Caco-2 (cell line): ENCODE results near the gene MACC1. TPM values are rescaled to one million over a fixed set of nuclear protein-coding genes. Genes with fewer than 3 reads are reported as not detected.

Source experiments
- BruUV-seq: library from RNA; stranded (reverse); fragments of 400-500 nt; replicated peaks from 2 replicates; lab custom pipeline; 2021; lab: Mats Ljungman, UMichigan
- CTCF ChIA-PET: fragments of 300-600 bp; sonication (Branson Sonifier 250); formaldehyde crosslinking; loops from one replicate; lab custom pipeline; 2022; ENCODE audit warnings: antibody characterized with exemption; lab: Charles Lee
- POLR2A ChIA-PET: fragments of 300-600 bp; sonication (Branson Sonifier 250); formaldehyde crosslinking; loops from one replicate; lab custom pipeline; 2022; ENCODE audit warnings: antibody characterized with exemption; lab: Charles Lee
- DNase-seq, 2 experiments: peaks; one replicate each; pipeline versions ENCODE4 v3.0.0 to v3.0.0-alpha.2; 2020 to 2022
- H3K27me3 ChIP-seq: replicated peaks from 2 replicates; pipeline ENCODE4 v1.6.0; 2011; ENCODE audit warnings: low read length; ENCODE audit not compliant: control insufficient read depth, insufficient read depth
- H3K36me3 ChIP-seq: 2 replicates; pipeline ENCODE4 v1.5.1; 2011; ENCODE audit warnings: low read length; ENCODE audit not compliant: control insufficient read depth, insufficient read depth
- H3K4me1 ChIP-seq: fragments of 250-450 bp; sonication (Bioruptor Pico); 2 replicates; pipeline ENCODE4 v1.5.1; 2020; ENCODE audit warnings: mild to moderate bottlenecking
- H3K4me3 ChIP-seq: 2 replicates; pipeline ENCODE4 v1.5.1; 2011; ENCODE audit warnings: low read depth, mild to moderate bottlenecking, control low read depth, low read length
- H3K9me3 ChIP-seq: fragments of 250-450 bp; sonication (Bioruptor Pico); 2 replicates; pipeline ENCODE4 v1.5.1; 2020; ENCODE audit warnings: mild to moderate bottlenecking, moderate library complexity
- H3K27ac Mint-ChIP-seq: one replicate; pipeline ENCODE4 v1.8.0; 2022; ENCODE audit warnings: mixed read lengths; ENCODE audit not compliant: unreplicated experiment
- H3K27me3 Mint-ChIP-seq: one replicate; pipeline ENCODE4 v1.8.0; 2022; ENCODE audit warnings: mixed read lengths; ENCODE audit not compliant: insufficient read depth, unreplicated experiment
- H3K36me3 Mint-ChIP-seq: one replicate; pipeline ENCODE4 v1.8.0; 2022; ENCODE audit warnings: mild to moderate bottlenecking, mixed read lengths; ENCODE audit not compliant: insufficient read depth, unreplicated experiment
- H3K4me1 Mint-ChIP-seq: one replicate; pipeline ENCODE4 v1.8.0; 2022; ENCODE audit warnings: low read depth, mixed read lengths; ENCODE audit not compliant: unreplicated experiment
- H3K4me3 Mint-ChIP-seq: one replicate; pipeline ENCODE4 v1.8.0; 2022; ENCODE audit warnings: mild to moderate bottlenecking, moderate library complexity, mixed read lengths; ENCODE audit not compliant: unreplicated experiment
- H3K9me3 Mint-ChIP-seq: one replicate; pipeline ENCODE4 v1.8.0; 2022; ENCODE audit warnings: mixed read lengths; ENCODE audit not compliant: unreplicated experiment
- intact Hi-C: fragments of 100-400 bp; cut with micrococcal nuclease; formaldehyde crosslinking; loops from one replicate; pipeline ENCODE4 v1.10.0; 2022; ENCODE audit not compliant: unreplicated experiment
- total RNA-seq: library from RNA; stranded (reverse); gene quantifications from 2 replicates; pipeline ENCODE4 v1.2.3, GENCODE V29; 2022
- TF ChIP-seq, protein P1 (sequence below), 2 experiments: fragments of 200-600 bp in 1 of 2; IDR thresholded peaks; 1 replicate in 1 of 2; 2 replicates in 1 of 2; pipeline versions ENCODE4 v1.5.1 to v1.8.0; 2011 to 2022; ENCODE audit warnings: antibody characterized with exemption in 1 of 2, control low read depth in 1 of 2, inconsistent platforms in 1 of 2, low read depth in 1 of 2, low read length in 1 of 2, mild to moderate bottlenecking in 1 of 2, moderate library complexity in 1 of 2; ENCODE audit not compliant: insufficient read depth in 1 of 2, severe bottlenecking in 1 of 2, unreplicated experiment in 1 of 2

MACC1 gene
- total RNA-seq, 1 experiment from 2014 or later, result 87.7 TPM

DNA sequence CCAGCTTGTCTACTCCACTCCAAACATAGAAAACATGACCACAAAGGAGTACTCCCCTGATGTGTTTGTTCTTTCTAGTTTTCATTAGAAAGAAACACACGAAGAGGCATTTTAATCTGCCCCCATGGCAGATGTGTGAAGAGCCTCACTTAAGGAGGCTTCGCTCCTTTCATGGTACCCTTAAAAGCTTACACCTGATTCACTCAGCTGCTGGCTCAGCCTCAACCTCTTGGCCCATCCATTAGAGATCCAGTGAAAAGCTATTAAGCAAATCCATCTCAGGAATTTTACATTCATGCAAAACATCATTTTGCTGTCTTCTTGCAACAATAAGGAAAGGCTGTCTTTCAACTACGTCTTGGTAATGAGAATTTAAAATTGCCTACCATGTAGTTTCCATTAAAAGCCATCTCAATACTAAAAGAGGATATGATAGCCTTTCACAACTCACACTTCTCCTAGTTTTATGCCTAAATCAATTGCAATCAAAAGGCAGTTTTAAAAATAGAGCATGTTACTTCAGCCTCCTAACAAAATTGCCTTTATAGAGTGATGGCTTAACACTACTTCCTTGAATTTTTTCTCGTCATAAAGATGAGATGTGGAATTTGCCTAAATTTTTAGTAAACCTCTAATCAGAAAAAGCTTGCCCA lies 22.7 kb downstream of the MACC1 start:
- POLR2A ChIA-PET, result no interaction called here

DNA sequence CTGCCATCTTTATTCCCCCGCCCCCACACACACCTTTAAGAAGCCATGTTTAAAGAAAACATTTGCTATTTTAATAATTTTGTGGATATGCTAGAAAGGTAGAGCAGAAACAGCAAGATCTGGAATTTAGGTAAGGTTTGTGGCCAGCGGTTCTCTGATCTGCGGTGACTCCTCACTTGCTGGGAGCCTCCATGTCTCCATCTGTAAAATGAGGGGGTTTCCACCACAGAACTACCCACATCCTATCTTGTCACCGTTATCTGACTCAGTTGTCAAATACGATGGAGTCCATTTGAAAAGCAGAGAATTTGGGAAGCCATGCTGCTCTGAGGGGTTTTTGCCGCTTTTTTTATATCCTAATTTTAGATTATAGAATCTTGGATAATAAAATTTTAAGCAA lies 23.3 kb downstream of the MACC1 start:
- TF ChIP-seq, protein P1, sequence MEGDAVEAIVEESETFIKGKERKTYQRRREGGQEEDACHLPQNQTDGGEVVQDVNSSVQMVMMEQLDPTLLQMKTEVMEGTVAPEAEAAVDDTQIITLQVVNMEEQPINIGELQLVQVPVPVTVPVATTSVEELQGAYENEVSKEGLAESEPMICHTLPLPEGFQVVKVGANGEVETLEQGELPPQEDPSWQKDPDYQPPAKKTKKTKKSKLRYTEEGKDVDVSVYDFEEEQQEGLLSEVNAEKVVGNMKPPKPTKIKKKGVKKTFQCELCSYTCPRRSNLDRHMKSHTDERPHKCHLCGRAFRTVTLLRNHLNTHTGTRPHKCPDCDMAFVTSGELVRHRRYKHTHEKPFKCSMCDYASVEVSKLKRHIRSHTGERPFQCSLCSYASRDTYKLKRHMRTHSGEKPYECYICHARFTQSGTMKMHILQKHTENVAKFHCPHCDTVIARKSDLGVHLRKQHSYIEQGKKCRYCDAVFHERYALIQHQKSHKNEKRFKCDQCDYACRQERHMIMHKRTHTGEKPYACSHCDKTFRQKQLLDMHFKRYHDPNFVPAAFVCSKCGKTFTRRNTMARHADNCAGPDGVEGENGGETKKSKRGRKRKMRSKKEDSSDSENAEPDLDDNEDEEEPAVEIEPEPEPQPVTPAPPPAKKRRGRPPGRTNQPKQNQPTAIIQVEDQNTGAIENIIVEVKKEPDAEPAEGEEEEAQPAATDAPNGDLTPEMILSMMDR (IDR thresholded peaks at IDR 0.05; ENCODE audit: insufficient read depth in 1 of 2, low read depth in 1 of 2, low read length in 1 of 2, severe bottlenecking in 1 of 2, unreplicated experiment in 1 of 2), result no peak
- H3K9me3 Mint-ChIP-seq, result peaks cover 10% of the 10 kb centered on the region
- H3K27me3 Mint-ChIP-seq, result no peaks in the 10 kb centered on the region
- peaks cover 8% of the 10 kb centered on the region for H3K36me3 ChIP-seq
- no peak overlapping the region for H3K4me3 ChIP-seq
- H3K4me1 Mint-ChIP-seq, result peaks cover 45% of the 10 kb centered on the region
- H3K36me3 Mint-ChIP-seq, result peaks cover 74% of the 10 kb centered on the region
- intact Hi-C loops, result no loop called here
- H3K27me3 ChIP-seq, result no peaks in the 10 kb centered on the region
- peaks cover 8% of the 10 kb centered on the region; the same call in 1 of the 2 replicates for H3K9me3 ChIP-seq
- ChIA-PET POLR2A (no interaction called here), CTCF (interaction anchor here (0.7 to 1.8 kb wide), 2 partner anchors 10 to 211 kb away, joined by 3 read pairs; no protein-coding TSS in a partner anchor)
- BruUV-seq, result no TSS peak
- no peak for DNase-seq
- H3K27ac Mint-ChIP-seq, result no peak overlapping the region
- peaks cover 30% of the 10 kb centered on the region for H3K4me1 ChIP-seq
- H3K4me3 Mint-ChIP-seq, result no peak overlapping the region

More for the DNA sequence above, 22.7 kb downstream of the MACC1 start:
- Mint-ChIP-seq H3K4me1 (peaks cover 48% of the 10 kb centered on the region), H3K9me3 (peaks cover 6% of the 10 kb centered on the region), H3K36me3 (peaks cover 69% of the 10 kb centered on the region), H3K27ac (no peak overlapping the region), H3K27me3 (no peaks in the 10 kb centered on the region), H3K4me3 (no peak overlapping the region)
- Histone ChIP-seq H3K4me3 (no peak overlapping the region), H3K36me3 (peaks cover 8% of the 10 kb centered on the region), H3K4me1 (peaks cover 36% of the 10 kb centered on the region), H3K9me3 (peaks cover 8% of the 10 kb centered on the region; the same call in 1 of the 2 replicates), H3K27me3 (no peaks in the 10 kb centered on the region)
- TF ChIP-seq, protein P1 (IDR thresholded peaks at IDR 0.05; ENCODE audit: insufficient read depth in 1 of 2, low read depth in 1 of 2, low read length in 1 of 2, severe bottlenecking in 1 of 2, unreplicated experiment in 1 of 2), result no peak
- no TSS peak for BruUV-seq
- CTCF ChIA-PET, result interaction anchor here (1.8 kb wide), 1 partner anchor 211 kb away, joined by 3 read pairs; no protein-coding TSS in a partner anchor
- no peak for DNase-seq
- intact Hi-C loops, result no loop called here

GRCh38 chr7:20193242-20193777 lies 23.9 kb downstream of the MACC1 start:
- Histone ChIP-seq H3K36me3 (peaks cover 7% of the 10 kb centered on the region), H3K27me3 (no peaks in the 10 kb centered on the region), H3K4me3 (no peak overlapping the region), H3K9me3 (peaks cover 8% of the 10 kb centered on the region; the same call in 1 of the 2 replicates), H3K4me1 (peaks cover 24% of the 10 kb centered on the region)
- no peak overlapping the region for H3K4me3 Mint-ChIP-seq
- H3K9me3 Mint-ChIP-seq, result peaks cover 10% of the 10 kb centered on the region
- H3K27me3 Mint-ChIP-seq, result no peaks in the 10 kb centered on the region
- TF ChIP-seq, protein P1 (IDR thresholded peaks at IDR 0.05; ENCODE audit: insufficient read depth in 1 of 2, low read depth in 1 of 2, low read length in 1 of 2, severe bottlenecking in 1 of 2, unreplicated experiment in 1 of 2), result no peak
- no peak for DNase-seq
- CTCF ChIA-PET, result interaction anchor here (0.7 to 1.8 kb wide), 2 partner anchors 9 to 210 kb away, joined by 3 read pairs; no protein-coding TSS in a partner anchor
- no TSS peak for BruUV-seq
- H3K36me3 Mint-ChIP-seq, result peaks cover 79% of the 10 kb centered on the region
- intact Hi-C loops, result no loop called here
- H3K27ac Mint-ChIP-seq, result no peak overlapping the region
- H3K4me1 Mint-ChIP-seq, result peaks cover 45% of the 10 kb centered on the region
- POLR2A ChIA-PET, result no interaction called here
